OCI-LY1 (cell line): ENCODE results near the gene CTDNEP1.

Source experiments
- H2AFZ ChIP-seq: fragments of 200-600 bp; sonication (generic), shearing (Covaris generic); 2 replicates; pipeline ENCODE4 v1.6.0; 2014; ENCODE audit warnings: antibody characterized with exemption, mild to moderate bottlenecking, low read length
- H3F3A ChIP-seq: fragments of 200-600 bp; sonication (generic), shearing (Covaris generic); 2 replicates; pipeline ENCODE4 v1.6.0; 2014; ENCODE audit warnings: mild to moderate bottlenecking, antibody characterized with exemption, low read length, moderate library complexity; ENCODE audit not compliant: insufficient read depth
- H3K27ac ChIP-seq: fragments of 200-600 bp; sonication (generic); 2 replicates; pipeline ENCODE4 v1.5.1; 2014; ENCODE audit warnings: low read length, mixed run types, mild to moderate bottlenecking, low read depth; ENCODE audit not compliant: poor library complexity, severe bottlenecking
- H3K27me3 ChIP-seq: fragments of 200-600 bp; sonication (generic); 2 replicates; pipeline ENCODE4 v1.6.0; 2014; ENCODE audit warnings: antibody characterized with exemption, mild to moderate bottlenecking, low read length, moderate library complexity; ENCODE audit not compliant: insufficient read depth
- H3K36me3 ChIP-seq: fragments of 200-600 bp; sonication (generic); 2 replicates; pipeline ENCODE4 v1.6.1; 2014; ENCODE audit warnings: mild to moderate bottlenecking, antibody characterized with exemption, low read length, moderate library complexity, mixed read lengths; ENCODE audit not compliant: insufficient read depth
- H3K4me1 ChIP-seq: fragments of 200-600 bp; sonication (generic); 2 replicates; pipeline ENCODE4 v1.5.1; 2014; ENCODE audit warnings: mild to moderate bottlenecking, low read length, moderate library complexity; ENCODE audit not compliant: insufficient read depth, severe bottlenecking
- H3K4me2 ChIP-seq: fragments of 200-600 bp; sonication (generic), shearing (Covaris generic); 2 replicates; pipeline ENCODE4 v1.6.1; 2014; ENCODE audit warnings: low read length
- H3K4me3 ChIP-seq: fragments of 200-600 bp; sonication (generic); 2 replicates; pipeline ENCODE4 v1.5.1; 2014; ENCODE audit warnings: low read length, low read depth, mild to moderate bottlenecking, mixed read lengths; ENCODE audit not compliant: poor library complexity, severe bottlenecking
- H3K79me2 ChIP-seq: fragments of 200-600 bp; shearing (Covaris generic); 2 replicates; pipeline ENCODE4 v1.6.1; 2016; ENCODE audit warnings: mixed run types, low read length, mixed read lengths; ENCODE audit not compliant: insufficient read depth
- H3K9ac ChIP-seq: fragments of 200-600 bp; sonication (generic), shearing (Covaris generic); 2 replicates; pipeline ENCODE4 v1.6.1; 2014; ENCODE audit warnings: mild to moderate bottlenecking, low read length, mixed read lengths
- H3K9me2 ChIP-seq: fragments of 200-600 bp; sonication (generic), shearing (Covaris generic); 2 replicates; pipeline ENCODE4 v1.6.1; 2014; ENCODE audit warnings: low read depth, mild to moderate bottlenecking, low read length, mixed read lengths
- H3K9me3 ChIP-seq: fragments of 200-600 bp; shearing (Covaris generic); 2 replicates; pipeline ENCODE4 v1.6.1; 2014; ENCODE audit warnings: low read length, mixed read lengths
- H4K20me1 ChIP-seq: fragments of 200-600 bp; sonication (generic), shearing (Covaris generic); 2 replicates; pipeline ENCODE4 v1.6.0; 2016; ENCODE audit warnings: mild to moderate bottlenecking, low read length; ENCODE audit not compliant: insufficient read depth
- CTCF ChIP-seq: fragments of 200-600 bp; sonication (generic), shearing (Covaris generic); IDR thresholded peaks from 2 replicates; pipeline ENCODE4 v1.5.1; 2017; ENCODE audit warnings: mild to moderate bottlenecking, antibody characterized with exemption, low read length, moderate library complexity, mixed read lengths
- EZH2 ChIP-seq: fragments of 200-600 bp; sonication (generic), shearing (Covaris generic); IDR thresholded peaks from 2 replicates; pipeline ENCODE4 v1.8.0; 2017; ENCODE audit warnings: borderline replicate concordance, mixed run types, mild to moderate bottlenecking, antibody characterized with exemption, low read length, moderate library complexity, mixed read lengths

CTDNEP1 gene

GRCh38 chr17:7232114-7232513 lies 19.4 kb downstream of the CTDNEP1 start:
- no peaks in the 10 kb centered on the region for H3K9me2 ChIP-seq
- H3K4me2 ChIP-seq, result peak overlapping the region; percentile 75
- H3K27ac ChIP-seq, result no peak overlapping the region
- TF ChIP-seq EZH2 (no peak), CTCF (no peak)
- peak overlapping the region; percentile 83 for H3K4me3 ChIP-seq
- H3K9ac ChIP-seq, result peak overlapping the region; percentile 38; the same call in 1 of the 2 replicates
- H3K4me1 ChIP-seq, result peaks cover 36% of the 10 kb centered on the region
- peaks cover 23% of the 10 kb centered on the region for H3K79me2 ChIP-seq
- H3F3A ChIP-seq, result no peaks in the 10 kb centered on the region
- H2AFZ ChIP-seq, result no peak overlapping the region
- no peaks in the 10 kb centered on the region for H3K9me3 ChIP-seq
- no peaks in the 10 kb centered on the region for H3K27me3 ChIP-seq
- H4K20me1 ChIP-seq, result no peaks in the 10 kb centered on the region
- H3K36me3 ChIP-seq, result peaks cover 70% of the 10 kb centered on the region

GRCh38 chr17:7229504-7229903 lies 22.0 kb downstream of the CTDNEP1 start:
- no peak for TF ChIP-seq EZH2
- TF ChIP-seq CTCF, result no peak
- Histone ChIP-seq H2AFZ (no peak overlapping the region), H3K4me2 (no peak overlapping the region), H3K9me3 (no peaks in the 10 kb centered on the region), H3K79me2 (peaks cover 23% of the 10 kb centered on the region), H4K20me1 (no peaks in the 10 kb centered on the region), H3K9me2 (no peaks in the 10 kb centered on the region), H3K27me3 (no peaks in the 10 kb centered on the region), H3K27ac (no peak overlapping the region), H3K4me3 (no peak overlapping the region), H3F3A (no peaks in the 10 kb centered on the region; the same call in 1 of the 2 replicates), H3K9ac (no peak overlapping the region), H3K4me1 (peaks cover 12% of the 10 kb centered on the region), H3K36me3 (peaks cover 73% of the 10 kb centered on the region)

GRCh38 chr17:7228920-7229319 lies 22.6 kb downstream of the CTDNEP1 start:
- peaks cover 23% of the 10 kb centered on the region for H3K79me2 ChIP-seq
- no peaks in the 10 kb centered on the region for H3K9me2 ChIP-seq
- H3K4me1 ChIP-seq, result peaks cover 11% of the 10 kb centered on the region
- no peak overlapping the region for H3K4me2 ChIP-seq
- no peaks in the 10 kb centered on the region for H3K27me3 ChIP-seq
- H3K9me3 ChIP-seq, result no peaks in the 10 kb centered on the region
- H3K4me3 ChIP-seq, result no peak overlapping the region
- no peaks in the 10 kb centered on the region; the same call in 1 of the 2 replicates for H3F3A ChIP-seq
- TF ChIP-seq CTCF (no peak), EZH2 (no peak)
- peaks cover 79% of the 10 kb centered on the region for H3K36me3 ChIP-seq
- no peak overlapping the region for H3K27ac ChIP-seq
- no peak overlapping the region for H2AFZ ChIP-seq
- no peaks in the 10 kb centered on the region for H4K20me1 ChIP-seq
- H3K9ac ChIP-seq, result no peak overlapping the region
